GM12878 (cell line): ENCODE results near the gene WBP4.

ENCODE experiments used
- BCL11A ChIP-seq: IDR thresholded peaks from 2 replicates; pipeline ENCODE4 v1.6.1; 2011; ENCODE audit warnings: low read depth, low read length
- EGR1 ChIP-seq, 2 experiments: IDR thresholded peaks; 1 replicate in 1 of 2; 2 replicates in 1 of 2; pipeline ENCODE4 v1.6.1; 2011 to 2012; ENCODE audit warnings: low read depth in 2 of 2, low read length in 2 of 2, borderline replicate concordance in 1 of 2, mild to moderate bottlenecking in 1 of 2, moderate library complexity in 1 of 2
- KDM1A ChIP-seq: fragments of 200-600 bp; sonication (generic); IDR thresholded peaks from 2 replicates; pipeline ENCODE4 v1.6.1; 2016; ENCODE audit warnings: borderline replicate concordance
- MYC ChIP-seq: IDR thresholded peaks from 2 replicates; pipeline ENCODE4 v1.6.1; 2011; ENCODE audit warnings: mild to moderate bottlenecking, low read length, moderate library complexity, inconsistent platforms; ENCODE audit not compliant: insufficient read depth, insufficient replicate concordance, insufficient read length, severe bottlenecking
- POLR2A ChIP-seq: IDR thresholded peaks from 2 replicates; pipeline ENCODE4 v1.6.1; 2011; ENCODE audit warnings: low read depth, mild to moderate bottlenecking, low read length
- RFX5 ChIP-seq: IDR thresholded peaks from 2 replicates; pipeline ENCODE4 v1.6.1; 2011; ENCODE audit warnings: low read depth, low read length, improper control_type of control experiment
- SIN3A ChIP-seq: IDR thresholded peaks from 2 replicates; pipeline ENCODE4 v1.6.1; 2012; ENCODE audit warnings: low read depth, low read length, improper control_type of control experiment
- SREBF2 ChIP-seq: IDR thresholded peaks from 2 replicates; pipeline ENCODE4 v1.6.1; 2012; ENCODE audit warnings: mild to moderate bottlenecking, low read length
- TF ChIP-seq, protein P1 (sequence below), 3 experiments: IDR thresholded peaks in 2 of 3; conservative IDR thresholded peaks in 1 of 3; 2 replicates each; pipeline ENCODE4 v1.5.1; 2011; ENCODE audit warnings: low read depth in 3 of 3, low read length in 3 of 3, mild to moderate bottlenecking in 3 of 3, control low read depth in 2 of 3, moderate library complexity in 2 of 3, inconsistent platforms in 1 of 3, mixed read lengths in 1 of 3; ENCODE audit not compliant: control insufficient read depth in 2 of 3, insufficient read depth in 1 of 3; ENCODE audit errors: extremely low read depth in 1 of 3
- TF ChIP-seq, protein P2 (sequence below): fragments of 450-650 bp; IDR thresholded peaks from 2 replicates; pipeline ENCODE4 v1.6.1; 2017; ENCODE audit warnings: mild to moderate bottlenecking, low read depth, inconsistent platforms; ENCODE audit not compliant: poor library complexity, severe bottlenecking
- TF ChIP-seq, protein P3 (sequence below): fragments of 450-650 bp; IDR thresholded peaks from 2 replicates; pipeline ENCODE4 v1.6.1; 2017; ENCODE audit warnings: mild to moderate bottlenecking
- TF ChIP-seq, protein P4 (sequence below): IDR thresholded peaks from 2 replicates; pipeline ENCODE4 v1.6.1; 2012; ENCODE audit warnings: mild to moderate bottlenecking, low read depth, low read length
- TF ChIP-seq, protein P5 (sequence below): IDR thresholded peaks from 2 replicates; pipeline ENCODE4 v1.6.1; 2012; ENCODE audit warnings: low read depth, low read length, improper control_type of control experiment

DNA sequence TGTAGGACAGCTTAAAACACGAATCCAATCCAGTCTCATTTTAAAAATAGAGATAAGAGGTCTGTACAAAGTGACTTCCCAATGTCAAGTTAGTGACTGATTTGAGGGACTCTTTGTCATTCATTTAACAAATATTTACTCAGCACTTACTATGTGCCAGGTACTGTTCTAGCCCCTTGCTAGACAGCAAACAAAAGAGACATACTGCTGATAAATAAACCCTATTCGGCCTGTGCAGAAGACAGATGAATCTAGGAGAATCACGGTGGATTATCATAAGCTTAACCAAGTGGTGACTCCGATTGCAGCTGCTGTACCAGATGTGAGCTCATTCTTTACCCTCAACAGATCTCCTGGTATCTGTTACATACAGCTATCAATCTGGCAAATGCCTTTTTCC lies 35.8 kb upstream of the WBP4 start:
- TF ChIP-seq, protein P1, sequence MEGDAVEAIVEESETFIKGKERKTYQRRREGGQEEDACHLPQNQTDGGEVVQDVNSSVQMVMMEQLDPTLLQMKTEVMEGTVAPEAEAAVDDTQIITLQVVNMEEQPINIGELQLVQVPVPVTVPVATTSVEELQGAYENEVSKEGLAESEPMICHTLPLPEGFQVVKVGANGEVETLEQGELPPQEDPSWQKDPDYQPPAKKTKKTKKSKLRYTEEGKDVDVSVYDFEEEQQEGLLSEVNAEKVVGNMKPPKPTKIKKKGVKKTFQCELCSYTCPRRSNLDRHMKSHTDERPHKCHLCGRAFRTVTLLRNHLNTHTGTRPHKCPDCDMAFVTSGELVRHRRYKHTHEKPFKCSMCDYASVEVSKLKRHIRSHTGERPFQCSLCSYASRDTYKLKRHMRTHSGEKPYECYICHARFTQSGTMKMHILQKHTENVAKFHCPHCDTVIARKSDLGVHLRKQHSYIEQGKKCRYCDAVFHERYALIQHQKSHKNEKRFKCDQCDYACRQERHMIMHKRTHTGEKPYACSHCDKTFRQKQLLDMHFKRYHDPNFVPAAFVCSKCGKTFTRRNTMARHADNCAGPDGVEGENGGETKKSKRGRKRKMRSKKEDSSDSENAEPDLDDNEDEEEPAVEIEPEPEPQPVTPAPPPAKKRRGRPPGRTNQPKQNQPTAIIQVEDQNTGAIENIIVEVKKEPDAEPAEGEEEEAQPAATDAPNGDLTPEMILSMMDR (IDR thresholded peaks at IDR 0.05 in 2 of 3, conservative IDR thresholded peaks at IDR 0.05 in 1 of 3; ENCODE audit: control insufficient read depth in 2 of 3, extremely low read depth in 1 of 3, insufficient read depth in 1 of 3, low read depth in 3 of 3, low read length in 3 of 3), result no peak
- TF ChIP-seq, protein P2, sequence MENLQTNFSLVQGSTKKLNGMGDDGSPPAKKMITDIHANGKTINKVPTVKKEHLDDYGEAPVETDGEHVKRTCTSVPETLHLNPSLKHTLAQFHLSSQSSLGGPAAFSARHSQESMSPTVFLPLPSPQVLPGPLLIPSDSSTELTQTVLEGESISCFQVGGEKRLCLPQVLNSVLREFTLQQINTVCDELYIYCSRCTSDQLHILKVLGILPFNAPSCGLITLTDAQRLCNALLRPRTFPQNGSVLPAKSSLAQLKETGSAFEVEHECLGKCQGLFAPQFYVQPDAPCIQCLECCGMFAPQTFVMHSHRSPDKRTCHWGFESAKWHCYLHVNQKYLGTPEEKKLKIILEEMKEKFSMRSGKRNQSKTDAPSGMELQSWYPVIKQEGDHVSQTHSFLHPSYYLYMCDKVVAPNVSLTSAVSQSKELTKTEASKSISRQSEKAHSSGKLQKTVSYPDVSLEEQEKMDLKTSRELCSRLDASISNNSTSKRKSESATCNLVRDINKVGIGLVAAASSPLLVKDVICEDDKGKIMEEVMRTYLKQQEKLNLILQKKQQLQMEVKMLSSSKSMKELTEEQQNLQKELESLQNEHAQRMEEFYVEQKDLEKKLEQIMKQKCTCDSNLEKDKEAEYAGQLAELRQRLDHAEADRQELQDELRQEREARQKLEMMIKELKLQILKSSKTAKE, result no peak
- TF ChIP-seq, protein P3, sequence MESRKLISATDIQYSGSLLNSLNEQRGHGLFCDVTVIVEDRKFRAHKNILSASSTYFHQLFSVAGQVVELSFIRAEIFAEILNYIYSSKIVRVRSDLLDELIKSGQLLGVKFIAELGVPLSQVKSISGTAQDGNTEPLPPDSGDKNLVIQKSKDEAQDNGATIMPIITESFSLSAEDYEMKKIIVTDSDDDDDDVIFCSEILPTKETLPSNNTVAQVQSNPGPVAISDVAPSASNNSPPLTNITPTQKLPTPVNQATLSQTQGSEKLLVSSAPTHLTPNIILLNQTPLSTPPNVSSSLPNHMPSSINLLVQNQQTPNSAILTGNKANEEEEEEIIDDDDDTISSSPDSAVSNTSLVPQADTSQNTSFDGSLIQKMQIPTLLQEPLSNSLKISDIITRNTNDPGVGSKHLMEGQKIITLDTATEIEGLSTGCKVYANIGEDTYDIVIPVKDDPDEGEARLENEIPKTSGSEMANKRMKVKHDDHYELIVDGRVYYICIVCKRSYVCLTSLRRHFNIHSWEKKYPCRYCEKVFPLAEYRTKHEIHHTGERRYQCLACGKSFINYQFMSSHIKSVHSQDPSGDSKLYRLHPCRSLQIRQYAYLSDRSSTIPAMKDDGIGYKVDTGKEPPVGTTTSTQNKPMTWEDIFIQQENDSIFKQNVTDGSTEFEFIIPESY, result no peak
- no peak for TF ChIP-seq SREBF2
- TF ChIP-seq, protein P4, sequence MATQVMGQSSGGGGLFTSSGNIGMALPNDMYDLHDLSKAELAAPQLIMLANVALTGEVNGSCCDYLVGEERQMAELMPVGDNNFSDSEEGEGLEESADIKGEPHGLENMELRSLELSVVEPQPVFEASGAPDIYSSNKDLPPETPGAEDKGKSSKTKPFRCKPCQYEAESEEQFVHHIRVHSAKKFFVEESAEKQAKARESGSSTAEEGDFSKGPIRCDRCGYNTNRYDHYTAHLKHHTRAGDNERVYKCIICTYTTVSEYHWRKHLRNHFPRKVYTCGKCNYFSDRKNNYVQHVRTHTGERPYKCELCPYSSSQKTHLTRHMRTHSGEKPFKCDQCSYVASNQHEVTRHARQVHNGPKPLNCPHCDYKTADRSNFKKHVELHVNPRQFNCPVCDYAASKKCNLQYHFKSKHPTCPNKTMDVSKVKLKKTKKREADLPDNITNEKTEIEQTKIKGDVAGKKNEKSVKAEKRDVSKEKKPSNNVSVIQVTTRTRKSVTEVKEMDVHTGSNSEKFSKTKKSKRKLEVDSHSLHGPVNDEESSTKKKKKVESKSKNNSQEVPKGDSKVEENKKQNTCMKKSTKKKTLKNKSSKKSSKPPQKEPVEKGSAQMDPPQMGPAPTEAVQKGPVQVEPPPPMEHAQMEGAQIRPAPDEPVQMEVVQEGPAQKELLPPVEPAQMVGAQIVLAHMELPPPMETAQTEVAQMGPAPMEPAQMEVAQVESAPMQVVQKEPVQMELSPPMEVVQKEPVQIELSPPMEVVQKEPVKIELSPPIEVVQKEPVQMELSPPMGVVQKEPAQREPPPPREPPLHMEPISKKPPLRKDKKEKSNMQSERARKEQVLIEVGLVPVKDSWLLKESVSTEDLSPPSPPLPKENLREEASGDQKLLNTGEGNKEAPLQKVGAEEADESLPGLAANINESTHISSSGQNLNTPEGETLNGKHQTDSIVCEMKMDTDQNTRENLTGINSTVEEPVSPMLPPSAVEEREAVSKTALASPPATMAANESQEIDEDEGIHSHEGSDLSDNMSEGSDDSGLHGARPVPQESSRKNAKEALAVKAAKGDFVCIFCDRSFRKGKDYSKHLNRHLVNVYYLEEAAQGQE, result no peak
- TF ChIP-seq, protein P5, sequence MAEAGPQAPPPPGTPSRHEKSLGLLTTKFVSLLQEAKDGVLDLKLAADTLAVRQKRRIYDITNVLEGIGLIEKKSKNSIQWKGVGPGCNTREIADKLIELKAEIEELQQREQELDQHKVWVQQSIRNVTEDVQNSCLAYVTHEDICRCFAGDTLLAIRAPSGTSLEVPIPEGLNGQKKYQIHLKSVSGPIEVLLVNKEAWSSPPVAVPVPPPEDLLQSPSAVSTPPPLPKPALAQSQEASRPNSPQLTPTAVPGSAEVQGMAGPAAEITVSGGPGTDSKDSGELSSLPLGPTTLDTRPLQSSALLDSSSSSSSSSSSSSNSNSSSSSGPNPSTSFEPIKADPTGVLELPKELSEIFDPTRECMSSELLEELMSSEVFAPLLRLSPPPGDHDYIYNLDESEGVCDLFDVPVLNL, result no peak
- TF ChIP-seq RFX5, result no peak
- no peak for TF ChIP-seq SIN3A
- no peak for TF ChIP-seq MYC
- no peak for TF ChIP-seq POLR2A
- no peak for TF ChIP-seq BCL11A
- TF ChIP-seq EGR1 (IDR thresholded peaks at IDR 0.05; ENCODE audit: borderline replicate concordance in 1 of 2, low read depth in 2 of 2, low read length in 2 of 2), result no peak
- TF ChIP-seq KDM1A, result no peak
